GM18505 (cell line): ENCODE results near the gene STAT5A.

Source experiments
- ATAC-seq: cut with Tn5 transposase; IDR thresholded peaks from one replicate; pipeline ENCODE4 v1.9.1; 2021; ENCODE audit not compliant: unreplicated experiment
- POLR2A ChIP-seq: IDR thresholded peaks from 4 replicates; pipeline ENCODE4 v1.6.1; 2011; ENCODE audit warnings: borderline replicate concordance; ENCODE audit not compliant: insufficient read depth, insufficient read length; ENCODE audit errors: extremely low read depth

STAT5A gene

GRCh38 chr17:42329025-42329976, 41.0 kb downstream of the STAT5A start:
- TF ChIP-seq POLR2A, result no peak
- no peak for ATAC-seq

GRCh38 chr17:42333053-42333452, 44.8 kb downstream of the STAT5A start:
- ATAC-seq, result no peak
- no peak for TF ChIP-seq POLR2A

DNA sequence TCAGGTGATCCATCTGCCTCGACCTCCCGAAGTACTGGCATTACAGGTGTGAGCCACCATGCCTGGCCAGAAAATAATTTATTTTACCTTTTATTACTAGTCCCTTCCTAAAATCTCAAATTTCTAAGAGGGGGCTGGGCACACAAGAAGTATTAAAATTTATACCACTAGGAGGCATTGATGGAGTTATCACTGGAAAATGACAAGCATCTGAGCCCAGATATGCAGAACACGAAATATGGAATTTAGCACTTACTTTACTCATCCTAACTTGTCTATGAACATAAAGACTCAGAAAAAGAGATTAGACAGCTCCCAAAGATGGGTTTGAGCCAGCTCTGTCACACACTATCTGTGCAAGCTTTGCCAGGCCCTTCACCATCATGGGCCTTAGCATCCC, 46.4 kb downstream of the STAT5A start:
- ATAC-seq, result no peak
- TF ChIP-seq POLR2A, result no peak

DNA sequence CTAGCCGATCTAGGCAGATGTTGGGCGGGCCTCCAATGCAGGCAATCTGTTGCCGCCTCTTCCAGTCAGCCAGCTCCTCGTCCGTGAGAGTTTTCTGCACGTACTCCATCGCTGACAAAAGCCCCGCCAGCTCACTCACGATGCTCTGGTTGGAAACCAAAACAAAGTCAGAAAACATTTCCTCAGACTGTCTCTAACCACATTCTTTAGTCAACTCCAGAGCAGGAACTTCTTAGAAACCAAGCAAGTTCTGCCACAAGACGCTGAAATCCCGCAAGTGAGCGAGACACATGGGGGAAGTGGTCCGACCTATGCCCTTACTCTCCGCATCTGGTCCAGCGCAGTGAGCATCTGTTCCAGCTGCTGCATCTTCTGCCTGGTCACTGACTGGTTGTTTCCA, 49.1 kb downstream of the STAT5A start:
- no peak for TF ChIP-seq POLR2A
- ATAC-seq, result no peak

DNA sequence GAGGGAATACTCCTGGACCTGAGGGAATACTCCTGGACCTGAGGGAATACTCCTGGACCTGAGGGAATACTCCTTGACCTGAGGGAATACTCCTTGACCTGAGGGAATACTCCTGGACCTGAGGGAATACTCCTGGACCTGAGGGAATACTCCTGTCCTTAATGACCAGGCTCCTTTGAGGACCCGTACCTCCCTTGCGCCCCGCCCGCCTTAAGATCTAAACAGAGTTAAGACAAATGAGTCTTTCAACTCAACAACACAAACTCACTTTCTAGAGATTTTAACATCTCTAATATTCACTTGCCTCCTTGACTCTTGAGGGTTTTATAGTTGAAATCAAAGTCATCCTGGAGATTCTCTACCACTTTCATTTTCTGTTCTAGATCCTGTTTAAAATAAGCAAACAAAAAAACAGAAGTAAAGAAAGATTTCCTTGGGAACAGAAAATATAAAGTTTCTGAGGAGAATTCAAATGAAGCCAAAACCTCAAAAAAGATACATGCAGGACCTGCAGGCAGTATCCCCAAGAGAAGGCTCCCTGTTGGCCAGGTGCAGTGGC, 50.2 kb downstream of the STAT5A start:
- no peak for TF ChIP-seq POLR2A
- no peak for ATAC-seq

DNA sequence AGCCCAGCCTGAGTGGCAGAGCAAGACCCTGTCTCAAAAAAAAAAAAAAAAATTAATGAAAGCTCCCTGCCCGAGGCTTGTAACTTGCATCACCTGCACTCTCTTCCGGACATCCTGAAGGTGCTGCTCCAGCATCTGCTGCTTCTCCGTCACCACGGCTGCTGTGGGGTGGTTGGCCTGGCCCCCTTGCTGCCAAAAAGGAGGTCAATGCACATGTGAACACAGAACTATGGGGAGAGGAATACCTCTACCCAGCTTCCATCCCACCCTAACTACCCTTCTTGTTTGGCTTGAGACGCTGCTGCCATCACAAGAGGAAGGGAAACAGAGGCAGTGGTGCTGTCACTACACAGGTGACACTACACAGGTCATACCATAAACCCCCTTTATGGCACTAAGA, 50.9 kb downstream of the STAT5A start:
- ATAC-seq, result no peak
- no peak for TF ChIP-seq POLR2A

DNA sequence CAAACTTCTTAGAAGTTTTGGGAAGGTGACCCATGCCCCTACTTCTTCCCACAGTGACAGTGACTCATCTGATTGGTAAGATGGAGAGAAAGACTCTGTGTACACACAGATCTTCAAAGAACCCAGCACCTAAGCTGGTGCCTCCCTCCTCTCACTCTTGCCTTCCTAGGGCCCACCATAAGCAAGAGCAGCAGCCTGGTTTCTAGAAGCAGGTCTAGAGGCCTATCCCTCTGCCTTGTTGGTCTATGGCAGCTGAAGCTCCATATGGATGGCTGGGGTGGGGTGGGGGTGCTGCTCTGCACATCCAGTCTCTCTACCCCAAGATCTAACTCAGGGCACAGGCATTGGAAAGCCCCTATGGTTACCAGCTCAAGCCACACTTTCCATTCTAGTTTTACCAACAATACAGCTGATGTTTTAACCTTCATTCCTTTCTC, 52.4 kb downstream of the STAT5A start:
- no peak for ATAC-seq
- no peak for TF ChIP-seq POLR2A

GRCh38 chr17:42341568-42341967, 53.3 kb downstream of the STAT5A start:
- ATAC-seq, result no peak
- no peak for TF ChIP-seq POLR2A

DNA sequence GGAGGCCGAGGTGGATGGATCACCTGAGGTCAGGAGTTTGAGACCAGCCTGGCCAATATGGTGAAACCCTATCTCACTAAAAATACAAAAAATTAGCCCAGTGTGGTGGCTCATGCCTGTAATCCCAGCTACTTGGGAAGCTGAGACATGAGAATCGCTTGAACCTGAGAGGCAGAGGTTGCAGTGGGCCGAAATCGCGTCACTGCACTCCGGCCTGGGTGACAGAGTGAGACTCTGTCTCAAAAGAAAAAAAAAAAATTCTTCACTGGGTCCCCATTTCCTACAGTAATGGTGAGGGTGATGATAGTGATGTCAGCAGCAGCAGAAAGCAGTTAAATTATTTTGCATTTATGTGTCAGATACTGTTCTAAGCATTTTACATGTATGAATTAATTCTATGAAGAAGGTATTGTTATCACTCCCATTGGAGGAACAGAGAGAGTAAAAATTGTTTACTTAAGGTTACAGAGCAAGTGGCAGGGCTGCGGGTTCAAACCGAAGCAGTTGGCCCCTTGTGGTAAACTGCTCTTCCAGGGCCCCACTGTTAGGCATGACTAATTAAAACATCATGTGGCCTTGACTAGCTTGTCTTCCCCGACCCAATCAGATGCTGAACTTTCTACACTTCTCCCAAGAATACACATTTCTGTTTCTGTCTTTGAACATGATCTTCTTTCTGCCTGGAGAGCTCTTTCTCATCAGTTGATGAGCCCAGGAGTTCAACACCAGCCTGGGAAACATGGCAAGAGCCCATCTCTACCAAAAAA, 54.1 kb downstream of the STAT5A start:
- TF ChIP-seq POLR2A, result no peak
- ATAC-seq, result peak; percentile 57

DNA sequence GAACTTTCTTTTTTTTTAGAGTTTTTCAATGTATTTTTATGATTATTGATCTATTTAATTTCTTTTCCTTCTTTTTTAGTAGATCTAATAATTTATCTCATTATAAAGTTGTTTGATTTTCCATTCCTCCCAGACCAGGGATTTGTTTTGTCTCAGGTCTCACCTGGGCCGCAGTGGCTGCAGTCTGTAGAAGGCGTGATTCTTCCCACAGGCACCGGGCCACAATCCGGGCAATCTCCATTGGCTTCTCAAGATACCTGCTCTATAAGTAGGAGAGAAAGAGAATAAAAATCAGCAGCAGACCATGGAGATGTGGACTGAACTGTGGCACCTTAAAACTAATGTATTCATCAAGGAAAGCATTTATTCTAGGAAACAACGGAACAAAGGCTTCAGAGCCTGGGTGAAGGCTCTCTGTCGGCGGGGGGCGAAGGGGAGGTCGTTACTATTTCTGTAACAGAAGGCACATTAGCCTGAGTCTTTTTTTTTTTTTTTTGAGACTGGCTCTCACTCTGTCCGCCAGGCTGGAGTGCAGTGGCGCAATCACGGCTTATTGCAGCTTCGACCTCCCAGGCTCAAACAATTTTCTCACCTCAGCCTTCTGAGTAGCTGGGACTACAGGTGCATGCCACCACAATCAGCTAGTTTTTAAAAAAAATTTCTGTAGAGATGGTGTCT, 57.2 kb downstream of the STAT5A start:
- no peak for TF ChIP-seq POLR2A
- ATAC-seq, result no peak

DNA sequence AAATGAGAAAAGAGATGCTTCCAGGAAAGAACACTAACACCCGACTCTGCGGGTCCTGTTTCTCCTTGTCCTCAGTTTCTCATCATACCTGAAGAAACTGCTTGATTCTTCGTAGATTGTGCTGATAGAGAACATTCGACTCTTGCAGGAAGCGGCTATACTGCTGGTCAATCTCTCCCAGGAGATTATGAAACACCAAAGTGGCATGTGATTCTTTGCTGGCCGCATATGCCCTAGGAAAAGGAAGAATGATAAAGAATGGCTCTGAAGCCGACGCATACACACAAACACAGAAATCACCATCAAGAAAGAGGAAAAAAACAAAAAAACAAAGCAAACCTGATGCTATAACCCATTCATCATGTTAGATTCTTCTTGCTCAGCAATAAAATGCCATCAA, 58.2 kb downstream of the STAT5A start:
- no peak for TF ChIP-seq POLR2A
- no peak for ATAC-seq

GRCh38 chr17:42347198-42347597, 58.9 kb downstream of the STAT5A start:
- ATAC-seq, result no peak
- no peak for TF ChIP-seq POLR2A

DNA sequence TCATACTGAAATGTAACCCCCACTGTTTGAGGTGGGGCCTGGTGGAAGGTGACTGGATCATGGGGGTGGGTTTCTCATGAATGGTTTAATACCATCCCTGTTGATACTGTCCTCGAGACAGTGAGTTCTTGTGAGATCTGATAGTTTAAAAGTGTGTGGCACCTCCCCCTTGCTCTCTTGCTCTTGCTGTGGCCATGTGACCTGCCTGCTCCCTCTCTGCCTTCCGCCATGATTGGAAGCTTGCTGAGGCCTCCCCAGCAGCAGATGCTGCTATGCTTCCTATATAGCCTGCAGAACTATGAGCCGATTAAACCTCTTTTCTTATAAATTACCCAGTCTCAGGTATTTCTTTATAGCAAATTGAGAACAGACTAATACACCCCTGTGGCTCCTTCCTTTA, 59.3 kb downstream of the STAT5A start:
- no peak for TF ChIP-seq POLR2A
- no peak for ATAC-seq
